Non-pigmented ciliary epithelial cell (primary cell): Measurements from ENCODE around the gene MEF2A.
A peak's percentile ranks its signal among the peaks of the same experiment; 100 is the strongest.
"Not testable (repeated sequence)": the region's sequence is repeated elsewhere in the genome, so short reads cannot be mapped to it uniquely, and the experiment has no call there.

Source experiments
- DNase-seq: peaks from one replicate; pipeline ENCODE4 v3.0.0-alpha.2; 2010; ENCODE audit warnings: low read depth

The MEF2A gene

GRCh38 chr15:99731336-99732123, 165.7 kb downstream of the MEF2A start:
- no peak for DNase-seq

- no peak for DNase-seq
These were observed 166.5 kb downstream of the MEF2A start for GRCh38 chr15:99732124-99732750.

- DNase-seq, result no peak
These were observed 167.0 kb downstream of the MEF2A start for GRCh38 chr15:99732751-99733267.

- DNase-seq, result peak; percentile 55
These were observed 167.7 kb downstream of the MEF2A start, which contains the start of gene LYSMD4 for GRCh38 chr15:99733268-99734039. Gene LYSMD4, minus strand, starts transcription at chr15:99733437. Its CDS starts 1,438 bp downstream, at chr15:99731999.

GRCh38 chr15:99734040-99734291, 168.2 kb downstream of the MEF2A start:
- DNase-seq, result not testable (repeated sequence)

GRCh38 chr15:99734575-99734974, 168.8 kb downstream of the MEF2A start:
- DNase-seq, result no peak

- DNase-seq, result no peak
These were observed 170.1 kb downstream of the MEF2A start for GRCh38 chr15:99735868-99736267.

- DNase-seq, result no peak
These were observed 170.9 kb downstream of the MEF2A start for GRCh38 chr15:99736702-99737101.

GRCh38 chr15:99738021-99738847, 172.4 kb downstream of the MEF2A start:
- DNase-seq, result no peak

GRCh38 chr15:99741835-99742234, 176.1 kb downstream of the MEF2A start:
- no peak for DNase-seq

- no peak for DNase-seq
These were observed 178.4 kb downstream of the MEF2A start for GRCh38 chr15:99744142-99744541.

- DNase-seq, result no peak
These were observed 179.7 kb downstream of the MEF2A start for GRCh38 chr15:99745370-99746086.

- no peak for DNase-seq
These were observed 183.6 kb downstream of the MEF2A start for GRCh38 chr15:99749386-99749785.

GRCh38 chr15:99750326-99750725, 184.5 kb downstream of the MEF2A start:
- not testable (repeated sequence) for DNase-seq

GRCh38 chr15:99752556-99752955, 186.8 kb downstream of the MEF2A start:
- DNase-seq, result no peak

GRCh38 chr15:99753066-99753465, 187.3 kb downstream of the MEF2A start:
- no peak for DNase-seq

- peak; percentile 37 for DNase-seq
These were observed 190.1 kb downstream of the MEF2A start for GRCh38 chr15:99755692-99756409.

- DNase-seq, result no peak
These were observed 196.5 kb downstream of the MEF2A start for GRCh38 chr15:99762288-99762687.

- no peak for DNase-seq
These were observed 198.0 kb downstream of the MEF2A start for GRCh38 chr15:99763827-99764226.

GRCh38 chr15:99764522-99764921, 198.7 kb downstream of the MEF2A start:
- no peak for DNase-seq
